B cell (primary cell): ENCODE measurements around the gene SPTBN1.

ENCODE experiments used
- EZH2 ChIP-seq: IDR thresholded peaks from 2 replicates; pipeline ENCODE4 v1.6.1; 2012; ENCODE audit warnings: borderline replicate concordance, low read depth, mild to moderate bottlenecking, moderate library complexity, low read length; ENCODE audit not compliant: insufficient read depth, poor library complexity, severe bottlenecking
- TF ChIP-seq, protein P1 (sequence below): fragments of 200-600 bp; IDR thresholded peaks from one replicate; pipeline ENCODE4 v1.8.0; 2022; ENCODE audit warnings: antibody characterized with exemption, mild to moderate bottlenecking

DNA sequence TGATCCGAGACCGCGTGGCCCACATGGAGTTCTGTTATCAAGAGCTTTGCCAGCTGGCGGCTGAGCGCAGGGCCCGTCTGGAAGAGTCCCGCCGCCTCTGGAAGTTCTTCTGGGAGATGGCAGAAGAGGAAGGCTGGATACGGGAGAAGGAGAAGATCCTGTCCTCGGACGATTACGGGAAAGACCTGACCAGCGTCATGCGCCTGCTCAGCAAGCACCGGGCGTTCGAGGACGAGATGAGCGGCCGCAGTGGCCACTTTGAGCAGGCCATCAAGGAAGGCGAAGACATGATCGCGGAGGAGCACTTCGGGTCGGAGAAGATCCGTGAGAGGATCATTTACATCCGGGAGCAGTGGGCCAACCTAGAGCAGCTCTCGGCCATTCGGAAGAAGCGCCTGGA, 172.8 kb downstream of the SPTBN1 start:
- TF ChIP-seq, protein P1, sequence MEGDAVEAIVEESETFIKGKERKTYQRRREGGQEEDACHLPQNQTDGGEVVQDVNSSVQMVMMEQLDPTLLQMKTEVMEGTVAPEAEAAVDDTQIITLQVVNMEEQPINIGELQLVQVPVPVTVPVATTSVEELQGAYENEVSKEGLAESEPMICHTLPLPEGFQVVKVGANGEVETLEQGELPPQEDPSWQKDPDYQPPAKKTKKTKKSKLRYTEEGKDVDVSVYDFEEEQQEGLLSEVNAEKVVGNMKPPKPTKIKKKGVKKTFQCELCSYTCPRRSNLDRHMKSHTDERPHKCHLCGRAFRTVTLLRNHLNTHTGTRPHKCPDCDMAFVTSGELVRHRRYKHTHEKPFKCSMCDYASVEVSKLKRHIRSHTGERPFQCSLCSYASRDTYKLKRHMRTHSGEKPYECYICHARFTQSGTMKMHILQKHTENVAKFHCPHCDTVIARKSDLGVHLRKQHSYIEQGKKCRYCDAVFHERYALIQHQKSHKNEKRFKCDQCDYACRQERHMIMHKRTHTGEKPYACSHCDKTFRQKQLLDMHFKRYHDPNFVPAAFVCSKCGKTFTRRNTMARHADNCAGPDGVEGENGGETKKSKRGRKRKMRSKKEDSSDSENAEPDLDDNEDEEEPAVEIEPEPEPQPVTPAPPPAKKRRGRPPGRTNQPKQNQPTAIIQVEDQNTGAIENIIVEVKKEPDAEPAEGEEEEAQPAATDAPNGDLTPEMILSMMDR, result no peak
- TF ChIP-seq EZH2, result no peak
